Stimulated activated CD4-positive, alpha-beta T cell treated with anti-CD3 and anti-CD28 coated beads, Interleukin-1b, Interleukin-23, amount 100 ng/mL, for 4 hours (primary cell): Measurements from ENCODE around the gene CDH4.

Experiments
- DNase-seq, 2 donors: peaks; one replicate each; pipeline ENCODE4 v3.0.0-alpha.2; 2020; ENCODE audit warnings: low read depth in 2 of 2

Gene CDH4

GRCh38 chr20:61954276-61955021 lies 702.4 kb downstream of the CDH4 start:
- no peak for DNase-seq

- DNase-seq, result no peak
These were observed 703.8 kb downstream of the CDH4 start for GRCh38 chr20:61955668-61956395.

- no peak for DNase-seq
These were observed 704.6 kb downstream of the CDH4 start for GRCh38 chr20:61956396-61957342.

GRCh38 chr20:61957961-61958715 lies 706.1 kb downstream of the CDH4 start:
- DNase-seq, result no peak

GRCh38 chr20:61958773-61959700 lies 707.0 kb downstream of the CDH4 start:
- no peak for DNase-seq

GRCh38 chr20:61960836-61961235 lies 708.8 kb downstream of the CDH4 start:
- DNase-seq, result no peak

GRCh38 chr20:61963149-61963548 lies 711.1 kb downstream of the CDH4 start:
- DNase-seq, result no peak

- DNase-seq, result no peak
These were observed 712.0 kb downstream of the CDH4 start for GRCh38 chr20:61963885-61964674.

GRCh38 chr20:61964675-61965605 lies 712.9 kb downstream of the CDH4 start:
- DNase-seq, result no peak

GRCh38 chr20:61965606-61966491 lies 713.8 kb downstream of the CDH4 start:
- DNase-seq, result no peak

GRCh38 chr20:61966492-61967244 lies 714.6 kb downstream of the CDH4 start:
- no peak for DNase-seq

GRCh38 chr20:61967300-61967699 lies 715.2 kb downstream of the CDH4 start:
- no peak for DNase-seq

GRCh38 chr20:61968036-61968810 lies 716.2 kb downstream of the CDH4 start:
- DNase-seq, result no peak

GRCh38 chr20:61968932-61969331 lies 716.9 kb downstream of the CDH4 start:
- no peak for DNase-seq

GRCh38 chr20:61969806-61970205 lies 717.7 kb downstream of the CDH4 start:
- DNase-seq, result no peak

- no peak for DNase-seq
These were observed 718.3 kb downstream of the CDH4 start for GRCh38 chr20:61970357-61970756.
